GM06990 (cell line): ENCODE measurements around the gene SEZ6L.

Experiments used
- DNase-seq: peaks from one replicate; pipeline ENCODE4 v3.0.0-alpha.2; 2011; ENCODE audit not compliant: insufficient read length; ENCODE audit errors: extremely low read depth
- H3K27me3 ChIP-seq: replicated peaks from 2 replicates; pipeline ENCODE4 v1.6.0; 2011; ENCODE audit warnings: low read length; ENCODE audit not compliant: control insufficient read depth, insufficient read depth
- H3K36me3 ChIP-seq: 2 replicates; pipeline ENCODE4 v1.5.1; 2011; ENCODE audit warnings: low read length; ENCODE audit not compliant: control insufficient read depth, insufficient read depth
- H3K4me3 ChIP-seq: replicated peaks from 2 replicates; pipeline ENCODE4 v1.5.1; 2011; ENCODE audit warnings: low read depth, mild to moderate bottlenecking, control low read depth, low read length
- CTCF ChIP-seq: IDR thresholded peaks from 2 replicates; pipeline ENCODE4 v1.5.1; 2011; ENCODE audit warnings: low read length, control low read depth, mild to moderate bottlenecking, inconsistent platforms; ENCODE audit not compliant: insufficient read depth, poor library complexity, severe bottlenecking

Gene SEZ6L

GRCh38 chr22:26409719-26410335 lies 240.6 kb downstream of the SEZ6L start:
- Histone ChIP-seq H3K36me3 (no peaks in the 10 kb centered on the region), H3K4me3 (no peak overlapping the region), H3K27me3 (no peaks in the 10 kb centered on the region)
- no peak for DNase-seq
- TF ChIP-seq CTCF: no peak

GRCh38 chr22:26410386-26410785 lies 241.1 kb downstream of the SEZ6L start:
- no peaks in the 10 kb centered on the region; the same call in 1 of the 2 replicates for H3K27me3 ChIP-seq
- no peak for TF ChIP-seq CTCF
- DNase-seq: no peak
- no peak overlapping the region for H3K4me3 ChIP-seq
- H3K36me3 ChIP-seq: no peaks in the 10 kb centered on the region

GRCh38 chr22:26414347-26414746 lies 245.1 kb downstream of the SEZ6L start:
- no peak for TF ChIP-seq CTCF
- H3K36me3 ChIP-seq: no peaks in the 10 kb centered on the region
- no peak for DNase-seq
- H3K4me3 ChIP-seq: no peak overlapping the region
- H3K27me3 ChIP-seq: no peaks in the 10 kb centered on the region; the same call in none of the 2 replicates

- Histone ChIP-seq H3K36me3 (no peaks in the 10 kb centered on the region), H3K4me3 (no peak overlapping the region), H3K27me3 (no peaks in the 10 kb centered on the region; the same call in none of the 2 replicates)
- TF ChIP-seq CTCF: no peak
- no peak for DNase-seq
Measured at GRCh38 chr22:26416256-26416655, 247.0 kb downstream of the SEZ6L start.

GRCh38 chr22:26416670-26417276 lies 247.5 kb downstream of the SEZ6L start:
- no peak for DNase-seq
- no peak for TF ChIP-seq CTCF
- no peak overlapping the region for H3K4me3 ChIP-seq
- no peaks in the 10 kb centered on the region; the same call in none of the 2 replicates for H3K27me3 ChIP-seq
- no peaks in the 10 kb centered on the region for H3K36me3 ChIP-seq
